Superior temporal gyrus (tissue), 1 donor: Measurements from ENCODE around the gene SMAD7.

Experiments
- DNase-seq: peaks from one replicate; pipeline ENCODE4 v3.0.0-alpha.2; 2016; ENCODE audit errors: extremely low spot score

Gene SMAD7

GRCh38 chr18:48986851-48987761 is 36.3 kb upstream of the SMAD7 start:
- DNase-seq: no peak

- DNase-seq: no peak
Measured at GRCh38 chr18:48985161-48985560, 34.4 kb upstream of the SMAD7 start.

GRCh38 chr18:48983793-48984437 is 33.1 kb upstream of the SMAD7 start:
- DNase-seq: no peak

- no peak for DNase-seq
Measured at GRCh38 chr18:48982266-48982665, 31.5 kb upstream of the SMAD7 start.

- no peak for DNase-seq
Measured at GRCh38 chr18:48979944-48980890, 29.5 kb upstream of the SMAD7 start.

- no peak for DNase-seq
Measured at GRCh38 chr18:48977914-48978313, 27.1 kb upstream of the SMAD7 start.

GRCh38 chr18:48975817-48976649 is 25.3 kb upstream of the SMAD7 start:
- no peak for DNase-seq

- no peak for DNase-seq
Measured at GRCh38 chr18:48975120-48975816, 24.5 kb upstream of the SMAD7 start.

- DNase-seq: no peak
Measured at GRCh38 chr18:48974304-48975119, 23.7 kb upstream of the SMAD7 start.

- no peak for DNase-seq
Measured at GRCh38 chr18:48973731-48974130, 23.0 kb upstream of the SMAD7 start.

- no peak for DNase-seq
Measured at GRCh38 chr18:48968412-48969215, 17.8 kb upstream of the SMAD7 start.

GRCh38 chr18:48967545-48967944 is 16.8 kb upstream of the SMAD7 start:
- DNase-seq: no peak

- DNase-seq: no peak
Measured at GRCh38 chr18:48966523-48966922, 15.8 kb upstream of the SMAD7 start.

GRCh38 chr18:48963586-48964470 is 13.1 kb upstream of the SMAD7 start:
- DNase-seq: no peak

- DNase-seq: no peak
Measured at GRCh38 chr18:48962994-48963561, 12.3 kb upstream of the SMAD7 start.

GRCh38 chr18:48962252-48962993 is 11.7 kb upstream of the SMAD7 start:
- no peak for DNase-seq

GRCh38 chr18:48961547-48961946 is 10.8 kb upstream of the SMAD7 start:
- no peak for DNase-seq
